Activated T-helper 1 cell treated with anti-CD3 and anti-CD28 coated beads, Interleukin-2, amount 50 U/mL, for 16 hours (primary cell): ENCODE measurements around the gene SREBF1.
A peak's percentile ranks its signal among the peaks of the same experiment; 100 is the strongest.

Experiments used
- DNase-seq, 2 donors: peaks; one replicate each; pipeline ENCODE4 v3.0.0-alpha.2; 2020; ENCODE audit warnings: low read depth in 1 of 2, low spot score in 1 of 2

SREBF1 gene

GRCh38 chr17:17842111-17842876 is 5.5 kb upstream of the SREBF1 start:
- DNase-seq, result no peak

GRCh38 chr17:17841601-17842025 is 4.8 kb upstream of the SREBF1 start:
- DNase-seq, result no peak

- DNase-seq, result no peak
These were observed 4.2 kb upstream of the SREBF1 start for GRCh38 chr17:17840751-17841591.

- peak; percentile 44 to 71 for DNase-seq
These were observed 3.3 kb upstream of the SREBF1 start for GRCh38 chr17:17839791-17840707.

- DNase-seq, result no peak
These were observed 1.5 kb upstream of the SREBF1 start for GRCh38 chr17:17837966-17838962.

- DNase-seq, result no peak
These were observed 615 bp upstream of the SREBF1 start for GRCh38 chr17:17837380-17837821.

DNA sequence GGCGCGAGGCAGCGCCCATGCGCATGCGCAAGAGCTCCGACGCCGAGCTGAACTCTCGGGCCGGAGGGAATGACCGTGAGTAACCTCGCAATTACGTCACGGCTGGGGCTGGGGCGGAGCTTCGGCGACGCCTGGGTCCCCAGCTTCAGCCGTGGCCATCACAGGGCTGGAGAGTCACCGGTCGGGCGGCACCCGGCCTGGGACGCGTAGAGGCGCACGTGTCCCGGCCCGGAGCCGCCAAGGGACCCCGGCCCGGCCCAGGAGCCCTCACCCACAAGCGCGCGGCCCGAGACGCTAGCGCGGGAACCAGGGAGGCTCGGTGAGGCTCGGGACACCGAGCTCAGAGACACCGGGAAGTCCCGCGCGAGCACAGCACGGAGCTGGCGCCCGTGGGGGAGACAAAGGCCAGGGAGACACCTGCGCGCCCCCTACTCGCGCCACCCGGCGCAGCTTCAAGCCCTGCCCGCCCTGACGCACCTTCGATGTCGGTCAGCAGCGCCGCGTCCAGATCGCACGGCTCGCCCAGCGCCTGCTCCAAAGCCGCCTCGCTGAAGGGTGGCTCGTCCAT is 452 bp downstream of the SREBF1 start:
- DNase-seq, result peak; percentile 95

DNA sequence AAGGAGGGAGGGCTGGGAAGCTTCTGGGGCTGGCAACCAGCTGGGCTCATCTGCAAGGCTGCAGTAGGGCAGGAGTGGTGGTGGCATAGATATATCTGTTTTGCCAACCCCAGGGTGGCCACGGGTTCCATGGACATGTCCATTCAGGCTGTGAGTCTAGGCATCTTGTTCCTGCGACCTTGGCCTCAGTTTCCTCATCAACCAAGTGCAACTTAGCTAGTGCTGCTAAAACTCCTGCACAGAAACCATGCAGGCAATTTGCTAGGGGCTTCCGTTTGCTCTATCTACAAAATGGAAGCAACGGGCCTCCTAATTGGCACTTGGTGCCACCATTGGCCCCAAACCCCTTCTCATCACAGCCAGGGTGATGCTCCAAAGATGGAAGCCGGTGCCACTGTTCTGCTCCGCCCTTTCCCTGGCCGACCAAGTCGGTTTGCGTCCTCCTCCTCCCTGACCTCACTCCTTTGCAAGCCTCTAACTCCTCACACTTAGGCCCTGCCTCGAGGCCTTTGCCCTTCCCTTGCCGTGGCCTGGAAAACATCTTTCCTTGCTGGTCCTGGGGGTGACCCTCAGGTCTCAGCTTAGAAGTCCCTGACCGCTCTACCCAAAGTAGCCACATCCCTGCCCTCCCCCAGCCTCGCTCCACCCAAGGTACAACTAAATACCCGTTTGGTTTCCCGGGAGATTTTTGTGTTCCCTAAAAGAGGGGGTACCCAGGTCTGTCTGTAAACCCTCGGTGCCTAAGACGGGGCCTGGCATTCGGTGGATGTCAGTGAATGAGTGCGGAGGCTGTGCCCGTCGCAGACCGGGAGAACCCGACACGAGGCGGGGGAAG is 1.2 kb downstream of the SREBF1 start:
- DNase-seq, result no peak

DNA sequence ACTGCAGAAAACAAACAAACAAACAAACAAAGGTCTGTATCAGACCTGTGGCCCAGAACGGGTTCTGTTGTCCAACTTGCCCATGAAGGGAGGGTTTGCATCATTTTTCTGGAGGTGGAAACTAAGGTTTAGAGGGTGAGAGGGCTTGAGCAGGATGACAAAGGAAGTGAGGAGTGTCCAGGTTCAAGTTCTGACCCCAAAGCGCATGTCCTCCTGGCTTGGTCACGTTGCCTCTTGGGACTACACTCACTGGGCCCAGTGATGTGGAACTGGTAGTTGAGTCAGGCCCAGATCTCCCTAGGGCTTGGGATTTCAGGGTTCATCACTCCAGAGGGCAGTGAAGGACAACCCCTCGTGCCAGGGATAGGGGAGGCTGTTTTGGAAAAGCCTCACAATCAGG is 1.8 kb downstream of the SREBF1 start:
- no peak for DNase-seq

DNA sequence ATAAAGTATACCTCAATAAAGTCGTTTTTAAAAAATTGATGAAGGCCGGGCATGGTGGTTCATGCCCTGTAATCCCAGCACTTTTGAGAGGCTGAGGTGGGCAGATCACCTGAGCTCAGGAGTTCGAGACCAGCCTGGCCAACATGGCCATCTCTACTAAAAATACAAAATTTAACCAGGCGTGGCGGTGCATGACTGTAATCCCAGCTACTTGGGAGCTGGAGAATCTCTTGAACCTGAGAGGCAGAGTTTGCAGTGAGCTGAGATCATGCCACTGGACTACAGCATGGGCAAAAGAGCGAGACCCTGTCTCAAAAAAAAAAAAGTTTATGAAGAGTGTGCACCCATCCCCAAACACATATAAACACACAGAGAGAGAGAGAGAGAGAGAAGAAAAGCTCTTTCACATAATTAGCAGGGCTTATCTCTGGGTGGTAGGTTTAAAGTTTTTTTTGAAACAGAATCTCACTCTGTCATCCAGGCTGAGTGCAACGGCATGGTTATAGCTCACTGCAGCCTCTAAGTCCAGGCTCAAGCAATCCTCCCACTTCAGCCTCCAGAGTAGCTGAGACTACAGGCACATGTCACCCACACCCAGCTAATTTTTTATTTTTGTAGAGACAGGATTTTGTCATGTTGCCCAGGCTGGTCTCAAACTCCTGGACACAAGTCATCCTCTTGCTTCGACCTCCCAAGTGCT is 3.0 kb downstream of the SREBF1 start:
- DNase-seq, result no peak

- no peak for DNase-seq
These were observed 4.8 kb downstream of the SREBF1 start for GRCh38 chr17:17832032-17832363.

- DNase-seq, result no peak
These were observed 5.4 kb downstream of the SREBF1 start for GRCh38 chr17:17831208-17832031.

DNA sequence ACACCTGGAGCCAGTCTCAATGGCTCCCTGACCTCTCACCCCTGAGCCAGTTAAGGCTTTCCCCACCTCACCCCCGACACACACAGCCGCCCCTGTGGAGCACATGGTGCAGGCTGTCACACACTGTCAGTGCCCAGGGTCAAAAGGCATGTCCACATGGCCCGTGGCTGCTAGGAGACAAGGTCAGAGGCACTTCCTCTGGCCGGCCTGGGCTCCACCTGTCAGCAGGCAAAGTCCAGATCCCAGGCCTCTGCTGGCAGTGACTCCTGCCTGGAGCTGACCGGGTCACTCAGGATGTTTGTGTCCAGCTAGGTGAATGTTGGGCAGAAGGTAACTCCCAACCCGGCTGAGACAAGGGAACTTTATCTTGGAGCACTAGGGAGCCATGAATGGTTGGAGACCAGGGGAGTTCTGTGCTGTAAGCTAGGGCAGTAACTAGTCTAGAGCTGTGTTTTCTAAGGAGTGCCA is 6.0 kb downstream of the SREBF1 start:
- DNase-seq, result no peak

DNA sequence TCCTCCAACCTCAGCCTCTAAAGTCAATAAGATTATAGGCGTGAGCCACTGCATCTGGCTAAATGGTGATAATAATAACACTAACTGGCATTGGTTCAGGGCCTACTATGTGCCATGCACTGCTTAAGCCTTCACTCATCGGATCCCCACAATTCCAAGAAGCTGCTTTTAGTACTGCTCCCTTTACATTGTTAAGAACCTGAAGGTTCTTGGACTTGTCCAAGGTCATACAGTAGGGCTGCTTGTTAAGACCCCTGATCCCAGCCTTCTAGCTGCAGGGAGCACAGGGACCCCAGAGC is 6.6 kb downstream of the SREBF1 start:
- DNase-seq, result no peak

DNA sequence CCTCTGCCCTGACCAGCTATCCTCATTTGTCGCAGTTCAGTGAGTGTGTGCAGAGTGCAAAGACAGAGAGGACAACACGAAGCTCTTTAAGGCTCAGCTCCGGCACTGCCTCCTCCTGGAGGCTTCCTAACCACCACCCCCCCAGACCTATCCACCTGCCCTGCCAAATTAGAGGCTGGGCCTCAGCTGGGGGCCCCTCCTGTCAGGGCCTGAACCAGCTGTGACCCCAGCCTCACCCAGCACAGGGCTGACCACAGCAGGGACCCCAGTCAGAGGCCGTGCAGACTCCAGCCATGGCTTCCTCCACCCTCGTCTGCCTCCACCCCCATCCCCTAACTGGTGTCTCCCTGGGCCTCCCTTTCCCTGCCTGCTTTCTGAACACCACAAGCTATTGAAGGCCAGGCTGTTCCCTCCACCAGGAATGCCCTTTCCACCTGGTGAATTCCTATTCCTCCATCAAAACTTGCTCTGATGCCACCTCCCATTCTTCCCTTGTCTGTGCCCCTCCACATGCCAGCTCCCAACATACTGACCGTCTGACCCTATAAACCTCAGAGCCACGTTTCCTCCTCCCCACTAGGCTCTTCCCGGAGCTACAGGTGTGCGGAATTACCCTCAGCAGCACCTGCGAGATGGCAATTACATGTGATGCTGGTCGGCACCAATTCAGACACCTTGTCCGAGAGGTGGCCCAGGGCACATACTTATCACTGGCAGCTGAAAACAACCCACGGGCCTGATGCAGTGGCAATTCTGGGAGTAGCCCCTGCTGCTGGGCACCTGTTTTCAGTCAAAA is 8.8 kb downstream of the SREBF1 start:
- DNase-seq, result no peak

DNA sequence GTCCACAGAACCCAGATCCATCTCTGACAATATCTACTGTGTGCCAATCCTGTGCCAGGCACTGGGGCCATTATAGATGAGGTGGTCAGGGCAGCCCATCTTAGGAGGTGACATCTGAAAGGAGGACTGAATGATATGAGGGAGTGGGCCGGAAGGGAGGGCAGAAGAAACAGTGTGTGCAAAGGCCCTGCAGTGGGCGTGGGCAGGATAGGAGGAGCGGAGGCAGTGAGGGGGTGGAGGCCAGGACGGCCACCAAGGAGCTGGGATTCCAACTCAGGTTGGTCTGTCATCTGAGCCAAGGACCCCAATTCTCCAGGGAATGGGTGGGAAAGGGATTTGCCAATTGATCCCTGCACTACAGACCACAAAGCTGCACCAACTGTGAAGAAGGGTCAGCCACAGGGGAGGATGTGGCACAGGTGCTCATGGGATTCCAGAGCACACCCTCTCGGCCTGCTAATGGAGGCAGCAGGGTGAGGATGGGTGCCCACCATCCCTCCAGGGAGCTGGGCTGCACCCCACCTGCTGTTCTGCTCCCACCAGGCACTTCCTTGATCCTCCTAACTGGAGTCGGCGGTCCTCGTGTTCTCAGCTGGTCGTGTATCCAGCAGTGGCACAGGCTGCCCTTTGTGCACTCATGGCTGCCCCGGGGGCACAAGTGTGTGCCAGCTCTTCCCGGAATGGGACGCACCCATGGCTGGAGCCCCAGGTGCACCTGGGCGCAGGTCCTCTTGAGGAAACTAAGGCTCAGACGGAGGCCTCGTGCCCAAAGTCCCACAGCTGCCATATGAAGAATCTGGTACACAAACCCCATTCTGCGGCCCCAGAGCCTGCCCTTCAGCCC is 9.6 kb downstream of the SREBF1 start:
- no peak for DNase-seq
